ENCODE results near the gene PRKCSH.

PRKCSH gene

DNA sequence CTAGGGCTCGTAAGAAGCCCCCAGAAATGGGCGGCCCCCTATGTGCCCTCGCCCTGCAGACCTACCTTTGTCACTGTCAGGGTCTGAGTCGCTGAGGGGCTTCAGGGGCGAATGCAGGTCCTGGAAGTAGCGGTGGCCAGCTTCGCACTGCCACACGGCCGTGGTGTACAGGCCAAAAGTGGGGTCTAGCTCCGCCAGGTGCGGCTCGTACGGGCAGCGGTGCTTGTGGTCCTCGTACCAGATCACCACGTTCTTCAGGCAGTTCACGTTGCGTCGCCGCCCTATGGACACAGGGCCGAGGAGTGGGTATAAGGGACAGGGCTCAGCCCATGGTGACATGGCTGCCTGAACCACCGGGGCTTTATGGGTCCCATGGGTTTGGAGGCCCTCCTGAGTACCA lies 60.5 kb downstream of the PRKCSH start:
- peaks cover 11% of the 10 kb centered on the region; the same call in 1 of the 2 replicates for H3K36me3 ChIP-seq (ENCODE audit: control insufficient read depth, insufficient read depth, low read length)
- H3K4me3 ChIP-seq (ENCODE audit: low read depth, low read length) = no peak overlapping the region
- H3K9me3 ChIP-seq (ENCODE audit: control insufficient read depth, insufficient read depth, low read length) = no peaks in the 10 kb centered on the region
- H3K9ac ChIP-seq (ENCODE audit: low read depth, low read length) = no peak overlapping the region
- no peak overlapping the region for H3K27ac ChIP-seq (ENCODE audit: low read depth, low read length)
- H3K4me1 ChIP-seq (ENCODE audit: control insufficient read depth, insufficient read depth, low read length) = no peaks in the 10 kb centered on the region
- no peaks in the 10 kb centered on the region for H3K27me3 ChIP-seq (ENCODE audit: control insufficient read depth, insufficient read depth, low read length)

DNA sequence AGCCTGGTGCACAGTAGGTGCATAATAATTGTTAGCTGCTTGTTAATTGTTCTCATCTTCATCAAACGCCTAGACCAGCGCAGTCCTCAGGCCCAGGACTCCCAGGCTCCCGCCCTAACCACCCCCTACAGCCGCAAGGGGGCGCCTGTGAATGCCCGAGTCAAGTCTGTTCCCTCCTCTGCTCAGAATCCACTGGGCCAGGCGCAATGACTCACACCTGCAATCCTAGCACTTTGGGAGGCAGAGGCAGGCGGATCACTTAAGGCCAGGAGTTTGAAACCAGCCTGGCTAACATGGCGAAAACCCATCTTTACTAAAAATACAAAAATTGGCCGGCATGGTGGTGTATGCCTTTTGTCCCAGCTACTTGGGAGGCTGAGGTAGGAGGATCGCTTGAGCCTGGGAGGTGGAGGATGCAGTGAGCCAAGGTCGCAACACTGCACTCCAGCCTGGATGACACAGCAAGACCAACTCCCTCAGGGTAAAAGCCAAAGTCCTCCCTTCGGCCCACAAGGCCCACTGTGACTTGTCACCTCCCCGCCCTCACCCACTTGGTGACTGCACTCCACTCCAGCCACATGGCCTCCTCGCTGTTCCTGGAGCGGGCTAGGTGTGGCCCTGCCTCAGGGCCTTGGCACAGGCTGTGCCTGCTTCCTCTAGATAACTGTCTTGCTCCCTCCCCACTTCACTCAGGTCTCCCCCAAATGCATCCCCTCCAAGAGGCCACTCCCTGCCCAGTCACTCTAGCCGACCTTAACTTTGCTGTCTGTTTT lies 61.1 kb downstream of the PRKCSH start:
- Histone ChIP-seq H3K27ac (ENCODE audit: low read depth, low read length) (no peak overlapping the region), H3K9ac (ENCODE audit: low read depth, low read length) (no peak overlapping the region), H3K4me3 (ENCODE audit: low read depth, low read length) (no peak overlapping the region), H3K9me3 (ENCODE audit: control insufficient read depth, insufficient read depth, low read length) (no peaks in the 10 kb centered on the region), H3K36me3 (ENCODE audit: control insufficient read depth, insufficient read depth, low read length) (peaks cover 11% of the 10 kb centered on the region; the same call in 1 of the 2 replicates), H3K27me3 (ENCODE audit: control insufficient read depth, insufficient read depth, low read length) (no peaks in the 10 kb centered on the region), H3K4me1 (ENCODE audit: control insufficient read depth, insufficient read depth, low read length) (no peaks in the 10 kb centered on the region)

DNA sequence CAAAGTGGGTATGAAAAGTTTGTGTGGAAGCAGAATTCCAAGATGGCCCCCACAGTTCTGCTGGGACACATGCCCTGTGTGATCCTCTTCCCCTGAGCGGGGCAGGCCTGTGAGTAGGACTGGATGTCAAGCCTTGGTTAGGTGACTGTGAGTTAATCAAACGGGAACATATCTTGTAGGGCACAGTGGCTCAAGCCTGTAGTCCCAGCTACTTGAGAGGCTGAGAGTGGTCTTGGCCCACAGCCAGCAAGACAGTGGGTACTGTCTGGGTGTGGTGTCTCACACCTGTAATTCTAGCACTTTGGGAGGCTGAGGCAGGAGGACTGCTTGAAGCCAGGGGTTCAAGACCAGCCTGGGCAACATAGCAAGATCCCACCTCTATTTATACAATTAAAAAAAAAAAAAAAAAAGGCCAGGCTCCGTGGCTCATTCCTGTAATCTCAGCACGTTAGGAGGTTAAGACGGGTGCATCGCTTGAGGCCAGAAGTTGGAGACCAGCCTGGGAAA lies 63.8 kb downstream of the PRKCSH start:
- no peak overlapping the region for H3K4me3 ChIP-seq (ENCODE audit: low read depth, low read length)
- no peaks in the 10 kb centered on the region for H3K27me3 ChIP-seq (ENCODE audit: control insufficient read depth, insufficient read depth, low read length)
- no peak overlapping the region for H3K9ac ChIP-seq (ENCODE audit: low read depth, low read length)
- no peaks in the 10 kb centered on the region for H3K9me3 ChIP-seq (ENCODE audit: control insufficient read depth, insufficient read depth, low read length)
- H3K4me1 ChIP-seq (ENCODE audit: control insufficient read depth, insufficient read depth, low read length) = no peaks in the 10 kb centered on the region; the same call in 1 of the 2 replicates
- H3K36me3 ChIP-seq (ENCODE audit: control insufficient read depth, insufficient read depth, low read length) = peaks cover 11% of the 10 kb centered on the region; the same call in 1 of the 2 replicates
- no peak overlapping the region for H3K27ac ChIP-seq (ENCODE audit: low read depth, low read length)

DNA sequence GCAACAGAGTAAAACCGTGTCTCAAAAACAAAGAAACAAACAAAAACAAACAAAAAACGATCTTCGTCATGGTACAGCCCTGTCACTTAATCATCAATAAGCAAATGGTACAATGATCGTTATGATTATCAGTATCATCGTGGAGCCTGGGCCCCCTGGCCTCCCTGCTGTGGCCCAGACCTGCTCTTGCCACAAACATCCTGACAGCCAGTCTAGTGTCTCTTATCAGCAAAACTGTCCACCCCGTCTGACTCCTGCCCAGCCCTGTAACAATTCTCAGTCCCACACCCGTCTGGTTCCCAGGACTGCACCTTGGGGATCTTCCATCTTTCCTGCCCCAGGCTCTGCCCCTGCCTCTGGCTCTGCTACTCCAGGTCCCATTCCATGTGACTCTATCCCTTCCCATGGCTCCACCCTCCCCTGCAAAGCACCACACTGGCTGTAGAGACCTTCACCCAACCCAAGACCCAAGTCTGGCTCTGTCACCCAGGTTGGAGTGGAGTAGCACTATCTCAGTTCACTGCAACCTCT lies 64.5 kb downstream of the PRKCSH start:
- Histone ChIP-seq H3K36me3 (ENCODE audit: control insufficient read depth, insufficient read depth, low read length) (peaks cover 11% of the 10 kb centered on the region; the same call in 1 of the 2 replicates), H3K9me3 (ENCODE audit: control insufficient read depth, insufficient read depth, low read length) (no peaks in the 10 kb centered on the region), H3K4me1 (ENCODE audit: control insufficient read depth, insufficient read depth, low read length) (peaks cover 6% of the 10 kb centered on the region), H3K27me3 (ENCODE audit: control insufficient read depth, insufficient read depth, low read length) (no peaks in the 10 kb centered on the region), H3K4me3 (ENCODE audit: low read depth, low read length) (no peak overlapping the region), H3K9ac (ENCODE audit: low read depth, low read length) (no peak overlapping the region), H3K27ac (ENCODE audit: low read depth, low read length) (no peak overlapping the region)
